ENCODE measurements around the gene SFXN3.

SFXN3 gene

GRCh38 chr10:101076630-101077029 lies 45.6 kb downstream of the SFXN3 start:
- no peak for FAIRE-seq
- TF ChIP-seq POLR2AphosphoS5 (IDR thresholded peaks at IDR 0.05; ENCODE audit: low read depth, low read length) (no peak), TAF1 (IDR thresholded peaks at IDR 0.05; ENCODE audit: borderline replicate concordance, low read depth, low read length) (no peak), POLR2A (IDR thresholded peaks at IDR 0.05; ENCODE audit: low read depth, low read length) (no peak)
- DNase-seq (ENCODE audit: insufficient read length), result no peak

- no peak for FAIRE-seq
- TF ChIP-seq TAF1 (IDR thresholded peaks at IDR 0.05; ENCODE audit: borderline replicate concordance, low read depth, low read length) (no peak), POLR2A (IDR thresholded peaks at IDR 0.05; ENCODE audit: low read depth, low read length) (no peak), POLR2AphosphoS5 (IDR thresholded peaks at IDR 0.05; ENCODE audit: low read depth, low read length) (no peak)
- no peak for DNase-seq (ENCODE audit: insufficient read length)
These were observed 48.8 kb downstream of the SFXN3 start for GRCh38 chr10:101079874-101080273.

- TF ChIP-seq POLR2A (IDR thresholded peaks at IDR 0.05; ENCODE audit: low read depth, low read length) (no peak), TAF1 (IDR thresholded peaks at IDR 0.05; ENCODE audit: borderline replicate concordance, low read depth, low read length) (no peak), POLR2AphosphoS5 (IDR thresholded peaks at IDR 0.05; ENCODE audit: low read depth, low read length) (no peak)
- DNase-seq (ENCODE audit: insufficient read length) (no peak), FAIRE-seq (no peak)
These were observed 50.2 kb downstream of the SFXN3 start for GRCh38 chr10:101080933-101081931.

GRCh38 chr10:101085846-101086245 lies 54.8 kb downstream of the SFXN3 start:
- TF ChIP-seq TAF1 (IDR thresholded peaks at IDR 0.05; ENCODE audit: borderline replicate concordance, low read depth, low read length) (no peak), POLR2A (IDR thresholded peaks at IDR 0.05; ENCODE audit: low read depth, low read length) (no peak), POLR2AphosphoS5 (IDR thresholded peaks at IDR 0.05; ENCODE audit: low read depth, low read length) (no peak)
- DNase-seq (ENCODE audit: insufficient read length) (no peak), FAIRE-seq (no peak)

GRCh38 chr10:101087376-101087775 lies 56.3 kb downstream of the SFXN3 start:
- TF ChIP-seq POLR2AphosphoS5 (IDR thresholded peaks at IDR 0.05; ENCODE audit: low read depth, low read length), result no peak
- no peak for TF ChIP-seq TAF1 (IDR thresholded peaks at IDR 0.05; ENCODE audit: borderline replicate concordance, low read depth, low read length)
- TF ChIP-seq POLR2A (IDR thresholded peaks at IDR 0.05; ENCODE audit: low read depth, low read length), result no peak
- DNase-seq (ENCODE audit: insufficient read length), result no peak

GRCh38 chr10:101087965-101088364 lies 56.9 kb downstream of the SFXN3 start:
- no peak for FAIRE-seq

More at GRCh38 chr10:101087376-101087775, 56.3 kb downstream of the SFXN3 start:
- no peak for FAIRE-seq

GRCh38 chr10:101089520-101090299 lies 58.7 kb downstream of the SFXN3 start:
- no peak for DNase-seq (ENCODE audit: insufficient read length)
- TF ChIP-seq TAF1 (IDR thresholded peaks at IDR 0.05; ENCODE audit: borderline replicate concordance, low read depth, low read length), result no peak
- no peak for TF ChIP-seq POLR2A (IDR thresholded peaks at IDR 0.05; ENCODE audit: low read depth, low read length)
- no peak for TF ChIP-seq POLR2AphosphoS5 (IDR thresholded peaks at IDR 0.05; ENCODE audit: low read depth, low read length)
- no peak for FAIRE-seq

More at GRCh38 chr10:101087965-101088364, 56.9 kb downstream of the SFXN3 start:
- TF ChIP-seq TAF1 (IDR thresholded peaks at IDR 0.05; ENCODE audit: borderline replicate concordance, low read depth, low read length) (no peak), POLR2AphosphoS5 (IDR thresholded peaks at IDR 0.05; ENCODE audit: low read depth, low read length) (no peak), POLR2A (IDR thresholded peaks at IDR 0.05; ENCODE audit: low read depth, low read length) (no peak)
- DNase-seq (ENCODE audit: insufficient read length), result no peak

- TF ChIP-seq POLR2A (IDR thresholded peaks at IDR 0.05; ENCODE audit: low read depth, low read length) (no peak), TAF1 (IDR thresholded peaks at IDR 0.05; ENCODE audit: borderline replicate concordance, low read depth, low read length) (no peak), POLR2AphosphoS5 (IDR thresholded peaks at IDR 0.05; ENCODE audit: low read depth, low read length) (no peak)
- FAIRE-seq (no peak), DNase-seq (ENCODE audit: insufficient read length) (no peak)
These were observed 59.6 kb downstream of the SFXN3 start for GRCh38 chr10:101090597-101090996.
